ENCODE results near the gene MYO7A. TPM values are rescaled to one million over a fixed set of nuclear protein-coding genes. Genes with fewer than 3 reads are reported as not detected.

MYO7A gene
- total and polyA plus RNA-seq, 8 donors, result 1.4 to 29.2 (median 3.3) TPM

DNA sequence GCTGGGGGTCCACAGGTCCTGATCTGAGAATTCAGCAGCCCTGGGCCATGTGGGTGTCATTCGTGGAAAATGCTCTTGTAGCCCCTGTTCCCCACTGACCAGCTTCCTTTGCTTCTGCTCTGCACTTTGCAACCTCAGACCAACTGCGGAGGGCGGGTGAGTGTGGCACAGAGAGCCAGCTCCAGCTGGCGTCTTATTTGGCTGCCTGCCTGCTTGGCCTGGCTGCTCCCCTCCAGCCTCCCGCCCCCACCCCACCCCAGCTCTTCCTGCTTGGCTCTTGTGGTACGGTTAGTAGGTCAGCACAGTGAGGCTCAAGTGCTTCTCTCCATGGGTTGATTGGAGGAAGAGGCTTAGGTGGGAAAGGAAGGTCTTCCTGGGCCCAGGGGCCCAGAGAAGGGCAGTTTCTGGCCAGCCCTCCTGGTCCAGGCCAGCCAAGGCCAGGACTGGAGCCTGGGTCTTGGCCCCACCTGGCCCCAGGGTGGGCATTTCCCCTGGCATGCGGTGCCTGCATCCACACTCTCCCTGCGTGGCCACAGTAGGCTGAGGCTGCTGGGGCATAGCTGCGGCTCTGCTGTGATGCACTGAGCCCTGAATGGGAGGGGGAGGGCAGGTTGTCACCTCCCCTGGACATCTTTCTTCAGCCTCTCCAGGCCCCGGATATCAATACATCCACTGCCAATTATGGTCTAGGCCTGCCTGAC, 26.5 kb downstream of the MYO7A start:
- Histone ChIP-seq H3K36me3 (no peaks in the 10 kb centered on the region), H3K27ac (no peak overlapping the region), H3K4me1 (peaks cover 0 to 23% (median 16%) of the 10 kb centered on the region in 4 donors), H3K27me3 (peaks cover 0 to 6% (median 0%) of the 10 kb centered on the region in 3 donors), H3K9me3 (no peaks in the 10 kb centered on the region), H3K4me3 (no peak overlapping the region)
- WGBS, 5 donors, result 24 to 43% (median 38%) methylated on average over 8 to 10 of the region's 10 CpGs
- TF ChIP-seq POLR2A (IDR thresholded peaks at IDR 0.05) (no peak), POLR2AphosphoS5 (IDR thresholded peaks at IDR 0.05) (no peak)
- intact Hi-C loops (cut with DNase I; ENCODE audit: low total_unique reads), result no loop called here
- peak; percentile 51 to 60 for DNase-seq

GRCh38 chr11:77155082-77155475, 27.0 kb downstream of the MYO7A start:
- TF ChIP-seq POLR2AphosphoS5 (IDR thresholded peaks at IDR 0.05) (no peak), POLR2A (IDR thresholded peaks at IDR 0.05) (no peak), EP300 (IDR thresholded peaks at IDR 0.05) (no peak)
- TF ChIP-seq, protein P1, sequence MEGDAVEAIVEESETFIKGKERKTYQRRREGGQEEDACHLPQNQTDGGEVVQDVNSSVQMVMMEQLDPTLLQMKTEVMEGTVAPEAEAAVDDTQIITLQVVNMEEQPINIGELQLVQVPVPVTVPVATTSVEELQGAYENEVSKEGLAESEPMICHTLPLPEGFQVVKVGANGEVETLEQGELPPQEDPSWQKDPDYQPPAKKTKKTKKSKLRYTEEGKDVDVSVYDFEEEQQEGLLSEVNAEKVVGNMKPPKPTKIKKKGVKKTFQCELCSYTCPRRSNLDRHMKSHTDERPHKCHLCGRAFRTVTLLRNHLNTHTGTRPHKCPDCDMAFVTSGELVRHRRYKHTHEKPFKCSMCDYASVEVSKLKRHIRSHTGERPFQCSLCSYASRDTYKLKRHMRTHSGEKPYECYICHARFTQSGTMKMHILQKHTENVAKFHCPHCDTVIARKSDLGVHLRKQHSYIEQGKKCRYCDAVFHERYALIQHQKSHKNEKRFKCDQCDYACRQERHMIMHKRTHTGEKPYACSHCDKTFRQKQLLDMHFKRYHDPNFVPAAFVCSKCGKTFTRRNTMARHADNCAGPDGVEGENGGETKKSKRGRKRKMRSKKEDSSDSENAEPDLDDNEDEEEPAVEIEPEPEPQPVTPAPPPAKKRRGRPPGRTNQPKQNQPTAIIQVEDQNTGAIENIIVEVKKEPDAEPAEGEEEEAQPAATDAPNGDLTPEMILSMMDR (IDR thresholded peaks at IDR 0.05), result no peak
- no peaks in the 10 kb centered on the region for H3K36me3 ChIP-seq
- intact Hi-C loops (cut with DNase I; ENCODE audit: low total_unique reads), result no loop called here
- peaks cover 0 to 6% (median 0%) of the 10 kb centered on the region in 3 donors for H3K27me3 ChIP-seq
- H3K4me3 ChIP-seq, result no peak overlapping the region
- DNase-seq, result no peak
- WGBS, 5 donors, result 72 to 95% (median 95%) methylated on average over 3 to 4 of the region's 4 CpGs
- H3K4me1 ChIP-seq, result peaks cover 0 to 23% (median 16%) of the 10 kb centered on the region in 4 donors
- H3K9me3 ChIP-seq, result no peaks in the 10 kb centered on the region
- no peak overlapping the region for H3K27ac ChIP-seq

- no peak for DNase-seq
- Histone ChIP-seq H3K4me1 (peaks cover 0 to 23% (median 16%) of the 10 kb centered on the region in 4 donors), H3K4me3 (no peak overlapping the region), H3K9me3 (no peaks in the 10 kb centered on the region), H3K36me3 (no peaks in the 10 kb centered on the region), H3K27me3 (peaks cover 0 to 6% (median 0%) of the 10 kb centered on the region in 3 donors), H3K27ac (no peak overlapping the region)
- TF ChIP-seq EP300 (IDR thresholded peaks at IDR 0.05), result no peak
- no peak for TF ChIP-seq POLR2A (IDR thresholded peaks at IDR 0.05)
- TF ChIP-seq POLR2AphosphoS5 (IDR thresholded peaks at IDR 0.05), result no peak
- TF ChIP-seq, protein P1 (IDR thresholded peaks at IDR 0.05), result no peak
- intact Hi-C loops (cut with DNase I; ENCODE audit: low total_unique reads), result no loop called here
- 91 to 93% (median 92%) methylated on average over 13 of the region's 13 CpGs for WGBS, 5 donors
Observed at GRCh38 chr11:77155556-77156130, 27.6 kb downstream of the MYO7A start.

DNA sequence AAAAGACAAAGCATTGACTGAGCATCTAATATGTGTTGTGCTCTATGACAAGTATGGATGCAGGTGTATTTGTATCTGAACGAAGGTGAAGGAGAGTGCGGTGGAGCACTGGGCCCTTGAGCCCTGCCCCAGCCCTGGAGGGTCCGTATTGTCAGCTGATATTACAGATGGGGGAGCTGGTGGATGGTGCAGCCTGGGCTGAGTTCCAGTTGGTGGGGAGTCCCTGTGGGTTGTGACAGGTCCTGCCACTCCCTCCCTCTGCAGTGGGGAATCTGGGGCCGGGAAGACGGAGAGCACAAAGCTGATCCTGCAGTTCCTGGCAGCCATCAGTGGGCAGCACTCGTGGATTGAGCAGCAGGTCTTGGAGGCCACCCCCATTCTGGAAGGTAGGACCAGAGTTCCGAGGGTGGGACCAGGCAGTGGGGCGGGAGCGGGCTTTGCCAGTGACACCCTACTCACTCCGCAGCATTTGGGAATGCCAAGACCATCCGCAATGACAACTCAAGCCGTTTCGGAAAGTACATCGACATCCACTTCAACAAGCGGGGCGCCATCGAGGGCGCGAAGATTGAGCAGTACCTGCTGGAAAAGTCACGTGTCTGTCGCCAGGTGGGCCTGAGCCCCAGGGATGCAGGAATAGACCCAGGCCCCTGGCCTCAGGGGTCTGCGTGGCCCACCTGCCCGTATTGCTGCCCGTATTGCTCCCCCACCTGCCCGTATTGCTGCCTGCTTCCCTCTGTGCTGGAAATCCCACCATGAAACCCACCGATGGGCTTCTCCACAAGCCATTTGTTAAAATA, 28.6 kb downstream of the MYO7A start:
- Histone ChIP-seq H3K27ac (no peak overlapping the region), H3K4me1 (peaks cover 0 to 23% (median 16%) of the 10 kb centered on the region in 4 donors), H3K36me3 (no peaks in the 10 kb centered on the region), H3K27me3 (no peaks in the 10 kb centered on the region), H3K9me3 (no peaks in the 10 kb centered on the region), H3K4me3 (no peak overlapping the region)
- no peak for DNase-seq
- WGBS, 5 donors, result 93 to 96% (median 95%) methylated on average over 23 to 26 of the region's 26 CpGs
- intact Hi-C loops (cut with DNase I; ENCODE audit: low total_unique reads), result no loop called here
- TF ChIP-seq POLR2AphosphoS5 (IDR thresholded peaks at IDR 0.05), result no peak

- no peaks in the 10 kb centered on the region for H3K9me3 ChIP-seq
- H3K36me3 ChIP-seq, result no peaks in the 10 kb centered on the region
- H3K27ac ChIP-seq, result no peak overlapping the region
- no peaks in the 10 kb centered on the region for H3K27me3 ChIP-seq
- peaks cover 0 to 16% (median 14%) of the 10 kb centered on the region in 4 donors for H3K4me1 ChIP-seq
- intact Hi-C loops (cut with DNase I; ENCODE audit: low total_unique reads), result no loop called here
- DNase-seq, result no peak
- 83 to 88% (median 87%) methylated on average over 6 to 19 of the region's 19 CpGs for WGBS, 5 donors
- TF ChIP-seq POLR2AphosphoS5 (IDR thresholded peaks at IDR 0.05) (no peak), POLR2A (IDR thresholded peaks at IDR 0.05) (no peak), EP300 (IDR thresholded peaks at IDR 0.05) (no peak)
- TF ChIP-seq, protein P1 (IDR thresholded peaks at IDR 0.05), result no peak
- no peak overlapping the region for H3K4me3 ChIP-seq
Observed at GRCh38 chr11:77158041-77158695, 30.1 kb downstream of the MYO7A start.
